CMK (cell line): ENCODE results near the gene ALDH5A1.

Experiments
- DNase-seq: peaks from one replicate; pipeline ENCODE4 v3.0.0-alpha.2; 2010; ENCODE audit warnings: low read depth

ALDH5A1 gene

DNA sequence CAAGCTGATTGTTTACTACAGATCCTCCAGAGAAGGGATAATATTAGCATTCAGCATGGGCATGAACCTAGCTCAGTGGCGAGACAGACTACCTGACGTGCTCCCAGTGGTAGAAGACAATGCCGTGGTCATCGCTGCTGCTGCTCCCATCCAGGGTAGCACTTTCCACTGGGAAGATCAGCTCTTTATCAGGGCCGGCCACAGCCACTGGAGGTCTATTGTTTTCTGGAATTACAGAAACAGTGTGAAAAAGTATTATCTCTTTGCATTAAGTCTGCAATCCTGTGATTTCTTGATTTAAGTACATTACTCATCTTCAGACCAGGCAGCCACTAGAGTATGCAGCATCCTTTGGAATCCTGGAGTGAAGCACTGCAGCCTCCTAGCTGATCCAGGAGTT lies 75.0 kb downstream of the ALDH5A1 start:
- no peak for DNase-seq

DNA sequence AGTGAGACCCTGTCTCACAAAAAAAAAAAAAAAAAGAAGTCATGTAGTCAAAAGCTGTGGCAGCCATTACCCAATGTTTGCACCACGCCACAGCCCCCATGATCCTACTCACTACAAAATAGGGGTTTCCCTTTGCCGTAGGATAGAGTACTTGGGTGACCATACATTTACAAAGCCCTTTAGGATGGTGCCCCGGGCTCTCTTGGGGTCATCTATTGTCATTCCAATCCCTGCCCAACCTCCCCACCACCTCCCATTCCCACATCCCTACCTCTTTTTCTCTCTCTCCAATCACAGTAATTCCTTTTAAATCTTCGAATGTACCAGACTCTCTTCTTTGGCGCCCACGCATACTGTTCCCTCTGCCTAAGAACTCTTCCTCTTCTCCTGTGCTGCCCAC lies 76.6 kb downstream of the ALDH5A1 start:
- no peak for DNase-seq

DNA sequence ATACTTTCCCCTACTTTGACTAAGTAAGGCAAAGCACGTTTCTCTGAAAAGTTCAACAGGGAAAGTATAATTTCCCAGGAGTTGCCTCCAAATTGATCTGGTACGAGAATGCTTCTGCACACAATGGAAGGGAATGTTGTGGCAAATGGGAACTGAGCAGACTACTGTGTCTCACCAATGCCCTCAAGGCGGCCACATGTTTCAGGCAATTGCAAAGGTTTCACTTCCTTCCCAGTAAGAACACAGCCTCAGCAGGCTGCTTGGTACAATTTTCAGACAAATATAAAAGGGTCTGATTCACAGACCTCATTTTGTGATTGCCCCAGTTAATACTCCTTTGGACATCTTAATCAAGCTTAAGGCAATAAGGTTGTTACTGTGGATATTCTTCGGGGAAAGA lies 80.0 kb downstream of the ALDH5A1 start:
- no peak for DNase-seq

DNA sequence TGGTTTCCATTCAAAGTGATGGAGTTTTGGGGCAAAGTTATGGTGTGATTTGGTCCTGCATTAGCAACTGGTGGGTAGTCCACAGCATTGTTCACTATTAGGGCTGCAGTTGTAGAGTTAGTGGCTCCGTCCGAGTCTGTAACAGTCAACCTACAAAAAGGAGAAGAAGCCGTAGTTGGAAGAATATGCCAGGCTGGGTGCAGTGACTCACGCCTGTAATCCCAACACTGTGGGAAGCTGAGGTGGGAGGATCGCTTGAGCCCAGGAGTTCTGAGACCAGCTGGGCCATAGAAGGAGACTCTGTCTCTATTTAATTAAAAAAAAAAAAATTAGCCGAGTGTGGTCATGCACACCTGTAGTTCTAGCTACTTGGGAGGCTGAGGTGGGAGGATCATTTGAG lies 81.7 kb downstream of the ALDH5A1 start:
- no peak for DNase-seq

DNA sequence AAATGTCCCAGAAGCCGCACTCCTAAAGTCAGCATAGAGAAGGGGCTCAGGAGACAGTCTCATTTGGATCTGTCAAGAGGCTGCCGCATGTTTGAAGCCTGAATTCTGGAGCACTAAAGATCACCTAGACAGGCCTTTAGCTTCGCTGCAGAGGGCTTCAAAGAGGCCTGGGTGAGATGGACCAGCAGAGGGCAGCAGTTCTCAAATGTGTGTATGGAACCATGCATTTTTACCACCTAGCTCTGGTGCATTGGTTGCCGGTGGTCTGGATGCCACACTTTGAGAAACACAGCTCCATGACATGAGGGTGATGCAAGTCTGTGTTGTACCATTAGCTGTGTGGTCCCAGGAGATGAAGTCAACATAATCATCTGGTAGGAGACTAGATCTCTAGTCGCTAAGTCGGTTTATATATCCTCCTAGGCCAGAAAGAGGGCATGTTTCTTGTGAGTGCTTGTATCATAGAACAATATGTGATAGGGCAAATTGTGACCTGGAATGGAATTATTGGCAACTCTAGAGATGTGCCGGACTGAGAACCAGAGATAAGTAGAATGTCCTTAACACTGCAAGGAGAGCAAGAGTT lies 86.4 kb downstream of the ALDH5A1 start:
- DNase-seq = peak; percentile 25

DNA sequence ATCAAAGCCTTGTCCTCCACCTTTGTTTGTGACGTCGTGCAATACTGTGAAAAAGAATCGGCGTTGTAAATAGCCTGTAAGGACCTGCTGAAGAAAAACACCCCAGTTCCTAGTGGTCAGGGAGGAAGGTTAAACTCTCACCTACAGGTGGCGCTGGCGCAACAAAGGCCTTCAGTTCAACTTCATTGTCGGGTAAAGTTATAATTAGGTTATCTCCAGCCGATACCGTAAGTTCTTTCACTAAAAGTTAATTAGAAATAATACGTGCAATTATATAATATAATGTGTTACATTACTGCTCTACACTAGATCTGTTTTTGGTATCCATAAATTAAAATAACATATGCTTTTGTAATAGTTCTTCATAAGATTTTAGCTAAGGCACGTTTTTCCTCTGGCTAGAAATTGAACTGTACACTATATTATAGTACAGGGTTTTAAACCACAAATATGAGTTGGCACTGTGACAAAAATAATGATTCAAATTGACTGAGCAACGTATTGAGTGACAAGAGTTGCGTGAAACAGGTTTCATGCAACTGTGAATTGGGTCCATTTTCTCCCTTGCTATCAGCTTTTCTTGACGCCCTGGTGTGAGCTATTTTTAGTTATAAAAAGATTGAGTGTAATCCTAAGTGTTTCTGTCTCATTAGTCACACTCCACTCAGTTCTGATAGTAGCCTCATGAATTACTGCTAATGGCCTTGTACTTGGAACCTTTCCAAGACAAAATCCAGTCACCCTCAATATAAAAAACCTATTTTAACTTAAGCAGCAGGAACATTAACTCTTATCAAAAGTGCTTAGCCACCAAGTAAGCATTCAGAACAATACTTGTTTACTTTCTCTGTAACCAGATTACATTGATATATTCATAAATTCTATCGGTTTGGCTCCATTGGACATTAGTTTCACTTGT lies 89.0 kb downstream of the ALDH5A1 start:
- peak; percentile 39 for DNase-seq

DNA sequence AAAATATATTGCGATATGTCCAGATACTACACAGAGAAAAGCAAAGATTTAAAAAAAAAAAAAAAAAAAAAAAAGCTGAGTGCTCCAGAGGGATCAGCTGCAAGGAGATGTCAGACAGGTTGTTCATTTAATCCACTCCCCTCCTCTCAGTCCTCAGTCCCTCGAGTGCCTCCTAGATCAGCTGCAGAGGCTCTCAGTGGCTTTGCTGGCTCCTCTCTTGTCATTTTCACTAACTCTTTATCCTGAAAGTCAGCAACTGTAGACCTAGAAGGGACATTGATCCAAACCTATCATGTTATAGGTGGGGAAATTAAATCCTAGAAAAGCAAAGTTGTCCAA lies 89.6 kb downstream of the ALDH5A1 start:
- DNase-seq = no peak
